ENCODE results near the gene PTPN21.
"Not testable (repeated sequence)": the region's sequence is repeated elsewhere in the genome, so short reads cannot be mapped to it uniquely, and the experiment has no call there.

Gene PTPN21

DNA sequence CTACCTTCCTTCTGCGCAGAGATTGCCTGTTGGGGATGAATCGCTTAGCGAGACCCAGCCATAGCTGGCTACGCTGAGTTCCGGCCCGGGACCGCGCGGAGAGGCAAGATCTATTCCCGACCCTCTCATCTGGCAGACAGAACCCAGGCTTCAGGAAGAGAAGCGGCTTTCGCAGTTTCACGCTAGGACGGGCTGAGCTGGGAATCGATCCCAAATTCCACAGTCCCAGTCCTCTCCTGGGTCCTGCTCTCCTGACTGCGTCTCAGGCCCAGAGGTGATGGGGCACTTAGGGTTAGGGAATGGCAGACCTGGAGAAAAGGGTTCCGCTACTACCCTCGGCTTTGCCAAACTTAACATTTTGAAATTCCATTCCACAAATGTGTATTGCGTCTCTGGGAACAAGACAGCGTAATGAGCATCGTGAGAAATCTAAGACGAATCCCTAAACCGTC lies 2.8 kb downstream of the PTPN21 start:
- peak; percentile 53 for DNase-seq (ENCODE audit: low spot score)

DNA sequence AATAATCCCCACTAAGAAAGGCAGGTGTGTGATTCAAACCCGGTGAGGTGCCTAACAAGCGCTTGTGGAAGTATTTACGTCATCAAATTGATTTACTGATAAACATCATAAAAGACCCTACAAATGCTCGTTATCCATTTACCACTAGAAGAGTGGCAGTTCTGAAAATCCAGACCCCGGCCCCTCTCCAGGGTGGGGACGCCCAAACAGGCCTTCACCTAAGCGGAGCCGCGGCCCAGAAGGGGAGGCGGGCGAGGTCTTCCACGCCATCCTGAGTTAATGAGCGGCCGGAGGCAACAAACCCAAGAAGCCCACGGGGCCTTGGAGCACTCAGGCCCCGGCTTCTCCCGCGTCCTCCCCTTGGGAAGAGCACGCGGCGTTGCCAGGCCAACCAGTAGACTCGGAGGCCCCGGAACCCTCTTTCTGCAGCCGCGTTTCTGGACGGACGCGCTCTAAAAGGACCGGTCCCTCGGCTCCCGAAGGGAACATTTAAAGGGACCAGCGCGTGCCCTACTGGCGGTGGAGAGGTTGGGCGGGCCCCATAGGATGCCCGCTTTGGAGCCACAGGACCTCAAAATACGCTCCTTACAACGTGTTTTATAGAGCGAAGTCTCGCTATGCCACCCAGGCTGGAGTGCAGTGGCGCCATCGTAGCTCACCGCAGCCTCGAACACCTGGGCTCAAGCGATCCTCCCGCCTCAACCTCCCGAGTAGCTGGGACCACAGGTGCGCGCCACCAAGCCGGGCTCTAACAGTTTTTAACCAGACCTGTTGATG lies 3.5 kb downstream of the PTPN21 start:
- DNase-seq (ENCODE audit: low spot score): peak; percentile 90

- DNase-seq (ENCODE audit: low spot score): no peak
Measured at GRCh38 chr14:88550078-88550477, 4.7 kb downstream of the PTPN21 start.

- no peak for DNase-seq (ENCODE audit: low spot score)
Measured at GRCh38 chr14:88547386-88547780, 7.4 kb downstream of the PTPN21 start.

- DNase-seq (ENCODE audit: low spot score): no peak
Measured at GRCh38 chr14:88546621-88547385, 8.0 kb downstream of the PTPN21 start.

GRCh38 chr14:88545256-88545655 lies 9.6 kb downstream of the PTPN21 start:
- no peak for DNase-seq (ENCODE audit: low spot score)

GRCh38 chr14:88542857-88543795 lies 11.7 kb downstream of the PTPN21 start:
- no peak for DNase-seq (ENCODE audit: low spot score)

- no peak for DNase-seq (ENCODE audit: low spot score)
Measured at GRCh38 chr14:88541324-88541723, 13.5 kb downstream of the PTPN21 start.

DNA sequence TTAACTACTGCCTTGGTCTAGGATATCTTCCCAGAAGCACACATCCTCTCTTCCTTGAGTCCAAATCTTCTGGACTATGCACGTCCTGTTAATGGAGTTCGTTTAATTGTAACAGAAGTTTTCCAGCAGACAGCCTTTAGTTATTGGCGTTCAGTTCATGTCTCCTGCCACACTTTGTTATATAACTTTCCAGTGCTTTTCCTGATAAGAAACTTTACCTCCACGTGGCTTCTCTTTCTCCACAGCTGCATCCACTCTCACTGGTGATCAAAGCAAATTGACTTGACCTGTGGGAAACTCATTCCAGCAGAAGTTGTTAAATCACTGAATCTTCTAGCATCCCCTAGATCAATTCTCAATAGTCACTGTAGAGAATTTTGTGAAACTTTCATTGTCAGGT lies 19.0 kb downstream of the PTPN21 start:
- no peak for DNase-seq (ENCODE audit: low spot score)

GRCh38 chr14:88535149-88535548 lies 19.7 kb downstream of the PTPN21 start:
- no peak for DNase-seq (ENCODE audit: low spot score)

GRCh38 chr14:88533064-88533602 lies 21.7 kb downstream of the PTPN21 start:
- no peak for DNase-seq (ENCODE audit: low spot score)

GRCh38 chr14:88529889-88530288 lies 24.9 kb downstream of the PTPN21 start:
- DNase-seq (ENCODE audit: low spot score): not testable (repeated sequence)

DNA sequence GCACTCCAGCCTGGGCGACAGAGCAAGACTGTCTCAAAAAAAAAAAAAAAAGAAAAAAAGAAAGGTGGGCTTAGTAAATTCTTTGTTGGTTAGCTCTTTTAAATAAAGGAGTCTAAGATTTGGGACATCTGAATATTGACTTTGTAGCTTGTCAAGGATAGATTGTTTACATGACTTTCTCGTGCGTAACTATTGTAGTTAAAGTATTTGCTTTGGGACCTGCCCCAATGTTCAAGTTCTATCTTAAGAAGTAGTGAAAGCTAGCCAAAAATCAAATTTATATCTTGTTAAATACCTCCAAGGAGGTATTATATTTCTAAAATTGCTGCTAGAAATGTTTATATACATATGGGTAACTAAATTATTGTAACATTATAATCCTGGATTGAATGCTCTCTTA lies 32.4 kb downstream of the PTPN21 start:
- no peak for DNase-seq (ENCODE audit: low spot score)

DNA sequence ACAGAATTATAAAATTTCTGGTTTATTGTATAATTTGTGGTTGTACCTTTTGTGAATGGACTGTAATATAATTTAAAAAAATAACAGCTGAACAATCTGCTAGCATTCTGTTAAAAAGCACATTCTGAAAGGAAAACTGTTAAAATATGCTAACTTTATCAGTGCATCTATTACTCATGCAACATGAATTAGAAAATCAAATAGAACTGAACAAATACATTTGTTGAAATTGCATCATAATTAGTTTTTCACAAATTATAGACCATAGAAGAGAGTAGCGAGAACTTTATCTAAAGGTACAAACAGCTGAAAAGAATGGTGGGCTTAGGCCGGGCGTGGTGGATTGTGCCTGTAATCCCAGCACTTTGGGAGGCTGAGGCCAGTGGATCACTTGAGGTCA lies 33.0 kb downstream of the PTPN21 start:
- DNase-seq (ENCODE audit: low spot score): no peak

GRCh38 chr14:88519907-88520306 lies 34.9 kb downstream of the PTPN21 start:
- DNase-seq (ENCODE audit: low spot score): no peak

GRCh38 chr14:88518592-88519512 lies 36.0 kb downstream of the PTPN21 start:
- DNase-seq (ENCODE audit: low spot score): no peak

DNA sequence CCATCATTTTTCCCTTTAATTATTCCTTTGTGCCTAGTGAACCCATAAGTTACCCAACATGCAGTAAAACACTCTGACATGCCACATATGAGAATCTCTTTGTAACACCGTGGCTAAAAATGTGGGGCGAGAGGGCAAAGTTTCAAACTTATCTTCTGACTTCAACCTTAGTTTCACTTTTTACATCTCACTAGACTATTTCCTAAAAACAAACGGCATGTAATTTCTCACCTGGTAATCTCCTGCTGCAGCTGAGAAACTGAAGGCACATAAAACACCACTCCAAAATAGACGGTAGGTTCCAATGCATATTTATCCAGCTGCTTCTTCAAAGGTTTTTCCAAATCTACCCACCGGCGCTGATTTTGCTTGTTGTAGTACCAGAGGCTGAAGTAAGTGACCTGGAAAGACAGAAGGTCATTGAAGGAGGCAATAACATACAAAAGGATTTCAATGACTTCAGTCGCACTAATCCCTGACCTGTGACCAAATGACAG lies 37.9 kb downstream of the PTPN21 start:
- DNase-seq (ENCODE audit: low spot score): peak; percentile 54

DNA sequence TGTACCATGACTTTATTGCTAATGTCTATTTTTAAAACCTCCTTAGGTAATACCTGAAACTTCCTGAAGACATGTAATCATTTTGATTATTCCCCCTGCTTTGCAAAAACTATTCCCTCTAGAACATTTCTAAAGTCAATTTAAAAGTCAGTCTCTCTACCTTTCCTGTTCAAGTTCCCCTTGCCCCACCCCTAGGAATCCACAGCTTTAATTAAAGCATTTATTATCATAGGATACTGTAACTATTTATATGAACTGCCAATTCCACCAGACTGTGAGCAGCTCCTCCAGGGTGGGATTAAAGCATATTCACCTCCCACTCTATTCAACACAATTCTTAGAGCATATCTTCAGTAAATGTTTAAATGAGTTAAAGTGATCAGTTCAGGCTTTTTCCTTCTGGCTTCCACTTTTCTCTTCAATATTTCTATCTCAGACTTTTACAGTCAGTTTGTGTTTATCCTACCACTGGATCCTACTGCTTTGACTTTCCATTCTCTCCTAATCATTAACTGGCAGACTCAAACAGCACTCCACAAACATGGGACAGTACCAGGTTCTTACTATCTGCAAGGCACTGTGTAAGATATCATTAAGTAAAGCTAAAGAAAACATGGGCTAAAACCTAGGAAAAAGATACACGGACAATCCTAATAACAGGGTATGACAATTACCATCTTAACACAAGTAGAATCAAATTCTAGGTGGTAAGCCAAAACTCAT lies 39.1 kb downstream of the PTPN21 start:
- DNase-seq (ENCODE audit: low spot score): no peak

GRCh38 chr14:88507208-88507607 lies 47.6 kb downstream of the PTPN21 start:
- DNase-seq (ENCODE audit: low spot score): no peak

DNA sequence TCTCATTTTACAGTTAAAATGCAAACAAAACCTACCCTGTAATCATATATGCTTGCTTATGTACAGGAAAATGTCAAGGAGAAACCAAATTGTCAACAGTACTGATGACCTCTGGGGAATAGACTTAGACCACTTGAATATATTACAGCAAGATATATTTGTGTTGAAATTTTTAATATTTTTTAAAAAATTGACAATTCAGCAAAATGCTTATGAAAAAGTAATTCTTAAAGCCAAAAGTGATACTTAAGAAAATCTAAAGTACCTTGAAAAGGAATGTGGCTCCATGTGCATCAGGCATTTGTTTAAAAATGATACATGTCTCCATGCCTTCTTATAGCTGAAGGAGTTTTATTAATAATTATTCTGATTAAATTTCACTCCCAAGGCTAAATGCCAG lies 49.2 kb downstream of the PTPN21 start:
- no peak for DNase-seq (ENCODE audit: low spot score)
